NCI-H146 treated with DMSO at 0.1 percent for 48 hours (cell line): ENCODE results near the gene GRIA2.
A peak's percentile ranks its signal among the peaks of the same experiment; 100 is the strongest.
"Not testable (repeated sequence)": the region's sequence is repeated elsewhere in the genome, so short reads cannot be mapped to it uniquely, and the experiment has no call there.

Source experiments
- DNase-seq: peaks from one replicate; lab custom pipeline; 2025; ENCODE audit not compliant: unreplicated experiment; lab: John Stamatoyannopoulos, UW

Gene GRIA2

DNA sequence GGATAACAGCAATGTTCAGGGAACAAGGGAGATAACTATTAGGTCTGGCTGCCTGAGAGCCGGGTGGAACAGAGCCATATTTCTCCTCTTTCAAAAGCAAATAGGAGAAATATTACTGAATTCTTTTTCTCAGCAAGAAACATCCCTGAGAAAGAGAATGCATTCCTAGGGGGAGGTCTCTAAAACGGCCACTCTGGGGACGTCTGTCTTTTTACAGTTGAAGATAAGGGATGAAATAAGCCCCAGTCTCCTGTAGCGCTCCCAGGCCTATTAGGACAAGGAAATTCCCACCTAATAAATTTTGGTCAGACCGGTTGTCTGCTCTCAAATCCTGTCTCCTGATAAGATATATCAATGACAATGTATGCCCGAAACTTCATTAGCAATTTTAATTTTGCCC, 37.6 kb downstream of the GRIA2 start:
- not testable (repeated sequence) for DNase-seq

DNA sequence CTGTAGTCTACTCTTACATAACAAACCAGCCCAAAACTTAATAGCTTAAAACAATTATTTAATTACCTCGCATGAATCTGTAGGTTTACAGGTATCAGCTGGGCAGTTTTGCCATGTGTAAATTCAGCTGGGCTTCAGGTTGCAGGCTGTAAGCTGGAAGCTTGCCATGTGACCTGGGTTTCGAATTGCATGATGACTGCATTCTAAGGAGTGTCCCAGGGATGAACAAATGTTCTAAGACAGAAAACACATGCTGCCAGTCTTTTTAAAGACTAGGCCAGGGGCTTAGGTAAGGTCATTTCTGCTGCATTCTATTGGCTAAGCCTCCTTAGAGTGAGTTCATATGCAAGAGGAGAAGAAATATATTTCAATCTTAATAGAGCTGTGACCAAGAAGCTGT, 44.8 kb downstream of the GRIA2 start:
- DNase-seq = peak; percentile 22

DNA sequence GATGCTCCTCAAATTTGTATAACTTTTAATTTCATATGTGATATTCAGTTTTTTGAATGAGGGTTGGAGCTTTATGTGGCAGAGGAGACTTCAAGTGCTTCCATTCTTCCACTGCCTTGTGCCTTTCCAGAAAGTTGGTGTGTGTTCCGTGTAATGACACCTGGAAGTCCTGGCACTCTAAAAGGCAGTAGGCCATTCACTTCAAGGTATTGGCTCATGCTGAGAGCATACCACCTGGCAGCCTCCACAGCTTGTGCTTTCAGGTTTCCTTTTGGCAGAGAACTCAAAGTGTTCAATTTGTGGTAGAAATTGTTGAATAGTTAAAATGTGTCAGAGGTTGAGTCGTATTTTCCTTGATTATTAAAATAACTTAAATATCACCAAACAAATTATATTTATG, 49.6 kb downstream of the GRIA2 start:
- DNase-seq = no peak

DNA sequence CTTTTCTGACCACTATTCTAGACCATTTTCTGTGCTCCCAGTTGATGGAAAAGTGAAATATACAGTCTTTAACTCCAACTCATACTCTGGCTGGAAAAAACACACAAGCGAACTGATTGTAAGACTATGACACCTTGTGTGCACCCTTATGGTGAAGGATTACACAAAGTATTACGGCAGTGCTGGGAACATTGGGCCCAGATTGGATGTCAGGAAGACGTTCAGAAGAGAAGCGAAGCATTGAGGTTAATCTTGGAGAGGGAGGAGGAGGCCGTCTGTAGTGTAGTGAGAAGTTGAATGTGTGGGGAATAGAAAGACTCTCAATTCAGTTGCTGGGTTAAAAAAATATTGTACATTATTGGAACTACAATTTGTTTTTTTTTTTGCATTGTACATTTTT, 50.0 kb downstream of the GRIA2 start:
- no peak for DNase-seq

DNA sequence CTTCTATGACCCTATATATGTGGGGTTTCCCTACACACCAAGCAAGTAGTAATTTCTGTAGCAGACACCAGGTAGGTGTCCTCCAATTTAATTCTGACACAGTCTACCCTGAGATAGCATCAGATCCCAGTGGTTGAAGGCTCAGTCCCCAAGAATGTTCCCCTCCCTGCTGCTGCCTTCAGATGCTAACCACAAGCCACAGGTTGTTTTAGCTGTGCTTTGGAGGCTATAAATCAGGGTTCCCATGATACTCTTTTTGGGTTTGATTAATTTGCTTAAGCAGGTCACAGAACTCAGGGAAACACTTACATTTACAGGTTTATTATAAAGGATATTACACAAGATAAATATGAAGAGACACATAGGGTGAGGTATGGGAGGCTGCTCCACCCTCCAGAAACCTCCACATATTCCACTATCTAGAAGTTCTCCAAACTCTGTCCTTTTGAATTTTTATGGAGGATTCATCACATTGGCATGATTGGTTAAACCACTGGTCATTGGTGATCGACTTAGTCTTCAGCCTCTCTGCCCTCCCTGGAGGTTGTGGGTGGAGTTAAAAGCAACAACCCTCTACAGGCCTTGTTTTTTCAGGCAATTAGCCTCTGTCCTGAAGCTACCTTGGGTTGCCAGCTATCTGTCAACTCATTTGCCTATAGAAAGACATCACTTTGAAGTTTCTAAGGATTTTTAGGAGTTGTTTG, 50.8 kb downstream of the GRIA2 start:
- no peak for DNase-seq

DNA sequence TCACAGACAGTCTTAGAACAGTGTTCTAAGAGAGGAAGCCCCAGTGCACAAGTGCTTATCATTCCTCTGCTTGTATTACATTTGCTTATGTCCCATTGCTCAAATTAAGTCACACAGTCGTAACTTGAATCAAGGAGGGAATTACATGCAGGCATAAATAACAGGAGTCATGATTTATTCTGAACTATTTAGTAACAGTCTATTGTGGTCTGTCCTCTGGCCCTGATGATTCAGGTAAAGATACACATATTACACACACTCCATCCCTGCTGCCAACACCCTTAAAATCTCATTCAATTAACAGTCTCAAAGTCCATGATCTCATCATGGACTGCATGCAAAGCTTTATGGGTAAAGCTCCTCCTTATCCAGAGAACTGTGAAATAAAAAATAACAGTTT, 60.1 kb downstream of the GRIA2 start:
- DNase-seq = no peak

DNA sequence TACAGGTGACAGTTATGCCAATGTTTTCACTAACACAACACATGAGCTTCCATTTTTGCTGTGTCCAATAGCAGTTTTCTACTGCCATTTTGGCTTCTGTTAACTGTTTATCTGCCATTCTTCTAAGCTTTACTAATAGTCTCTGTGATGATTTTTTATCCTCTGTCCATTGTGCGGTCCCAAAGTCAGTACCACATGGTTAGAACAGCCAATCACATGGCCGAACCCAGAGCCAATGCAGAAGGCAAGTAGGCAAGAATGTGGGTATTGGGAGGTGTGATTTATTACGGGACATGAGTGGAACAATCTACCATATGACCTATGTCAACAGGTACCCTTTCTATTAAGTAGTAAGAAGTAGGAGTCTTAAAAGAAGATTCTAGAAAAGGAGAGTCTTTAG, 61.5 kb downstream of the GRIA2 start:
- DNase-seq = no peak

DNA sequence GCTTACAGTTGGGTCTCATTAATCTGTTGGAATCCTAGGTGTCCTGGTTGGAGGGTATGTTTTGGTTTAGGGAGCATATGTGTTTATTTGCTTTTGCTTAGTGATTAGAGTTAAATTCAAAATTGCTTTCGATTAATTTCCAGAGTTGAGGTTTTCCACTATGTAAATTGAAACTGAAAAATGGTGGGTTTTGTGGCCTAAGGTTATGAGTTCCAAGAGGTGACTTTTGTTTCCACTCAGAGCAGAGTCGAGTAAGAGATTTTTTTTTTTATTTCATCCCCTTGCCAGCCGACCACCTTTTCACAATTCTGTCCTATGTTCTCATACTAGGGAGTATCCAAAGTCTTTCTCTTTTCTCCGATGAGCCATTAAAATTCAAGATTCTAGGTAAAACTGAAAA, 66.9 kb downstream of the GRIA2 start:
- DNase-seq = no peak

DNA sequence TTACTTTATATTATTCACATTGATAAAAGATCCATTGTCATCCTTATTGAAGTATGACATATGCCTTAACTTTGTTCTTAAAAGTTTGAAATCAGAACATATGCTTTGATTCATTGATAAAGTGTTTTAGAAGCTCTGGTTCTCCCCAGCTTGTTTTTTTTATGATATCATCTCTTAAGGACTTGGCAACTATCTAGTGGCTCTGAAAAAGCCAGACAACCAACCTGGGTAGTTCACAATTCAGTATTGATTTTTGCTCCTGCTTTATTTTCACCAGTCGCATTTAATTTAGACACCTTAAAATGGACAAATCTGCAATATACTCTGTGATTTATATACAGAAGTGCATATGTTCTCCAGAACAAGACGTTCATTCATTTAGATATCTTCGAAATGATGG, 70.1 kb downstream of the GRIA2 start:
- no peak for DNase-seq

DNA sequence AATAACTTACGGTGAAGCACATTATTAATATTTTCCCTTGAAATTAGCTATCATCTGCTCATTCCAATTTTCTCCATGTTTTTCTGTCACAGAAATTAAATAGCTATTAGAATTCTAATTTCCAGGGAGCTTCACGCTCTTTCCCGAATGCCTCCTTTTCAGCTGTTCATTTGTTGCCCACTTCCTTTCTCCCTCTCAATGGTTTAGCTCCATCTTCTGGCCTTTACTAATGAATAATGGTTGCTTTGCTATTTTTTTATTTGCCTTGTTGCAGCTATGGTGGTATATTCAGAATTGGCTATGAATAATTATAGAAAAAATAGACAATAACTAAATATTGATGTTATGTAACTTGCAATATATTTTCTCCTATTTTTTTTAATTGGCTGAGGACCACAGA, 70.5 kb downstream of the GRIA2 start:
- DNase-seq = peak; percentile 15

DNA sequence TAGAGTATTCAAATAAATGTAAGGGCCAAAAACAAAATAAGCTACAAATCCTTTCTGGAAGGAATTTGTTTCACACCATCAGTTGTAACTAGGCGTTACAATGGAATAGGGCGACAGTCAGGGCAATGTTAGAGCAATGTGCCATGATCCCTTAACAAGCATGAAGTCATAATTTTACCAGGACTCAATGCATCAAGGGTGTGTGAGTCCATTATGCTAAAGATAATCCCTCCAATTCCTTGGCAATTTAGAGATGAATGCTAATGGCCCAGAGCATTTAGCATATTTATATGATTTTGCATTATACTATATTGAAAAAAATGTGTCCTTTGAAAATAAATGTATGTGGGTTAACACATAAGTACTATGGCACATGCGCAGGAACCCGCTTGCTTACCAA, 73.1 kb downstream of the GRIA2 start:
- DNase-seq = no peak

DNA sequence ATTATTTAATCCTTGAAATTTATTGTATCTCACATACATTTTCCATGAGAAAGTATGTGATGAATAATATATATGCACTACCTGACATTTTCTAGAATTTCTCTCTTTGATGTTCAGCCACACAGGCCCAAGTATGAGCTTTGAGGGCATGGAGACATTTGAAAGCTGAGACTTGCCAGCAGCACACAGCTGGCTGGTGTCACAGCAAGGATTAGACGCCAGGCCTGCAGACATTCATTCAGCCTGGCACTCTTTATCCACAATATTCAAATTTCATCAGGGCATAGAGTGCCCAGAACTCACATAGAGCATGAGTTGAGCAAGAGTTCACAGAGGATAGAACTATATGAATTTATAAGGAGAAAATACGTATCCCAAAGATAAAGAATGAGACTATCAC, 74.0 kb downstream of the GRIA2 start:
- DNase-seq = no peak

DNA sequence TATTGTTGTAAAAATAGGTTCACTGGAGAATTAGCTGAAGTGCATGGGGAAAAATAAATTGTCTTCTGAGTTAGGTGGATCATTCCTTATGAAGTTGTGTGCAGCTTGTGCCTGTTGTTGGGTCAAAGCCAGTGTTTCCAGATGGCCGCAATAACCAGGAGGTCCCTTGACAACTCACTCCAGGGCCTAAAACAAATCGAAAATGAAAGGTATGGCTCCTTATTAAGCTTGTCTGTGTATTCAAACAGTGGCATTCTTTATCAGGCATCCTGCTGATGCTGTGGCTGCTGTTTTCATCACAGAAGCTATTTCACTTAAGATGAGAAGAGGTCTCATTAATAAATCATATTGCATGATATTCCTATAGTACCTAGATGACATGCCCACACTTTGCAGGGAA, 80.2 kb downstream of the GRIA2 start:
- DNase-seq = peak; percentile 7

DNA sequence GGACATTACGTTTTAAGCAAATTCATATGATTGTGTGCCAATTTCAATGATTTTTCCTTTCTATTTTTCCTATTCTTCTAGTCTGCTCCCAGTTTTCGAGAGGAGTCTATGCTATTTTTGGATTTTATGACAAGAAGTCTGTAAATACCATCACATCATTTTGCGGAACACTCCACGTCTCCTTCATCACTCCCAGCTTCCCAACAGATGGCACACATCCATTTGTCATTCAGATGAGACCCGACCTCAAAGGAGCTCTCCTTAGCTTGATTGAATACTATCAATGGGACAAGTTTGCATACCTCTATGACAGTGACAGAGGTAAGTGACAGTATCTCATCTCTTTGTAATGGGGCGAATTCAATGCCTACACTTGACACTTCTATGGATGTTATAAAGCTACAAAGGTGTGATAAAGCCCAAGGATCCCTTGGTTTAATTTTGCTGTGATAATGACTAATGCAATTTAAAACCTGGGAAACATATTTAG, 83.0 kb downstream of the GRIA2 start:
- no peak for DNase-seq

DNA sequence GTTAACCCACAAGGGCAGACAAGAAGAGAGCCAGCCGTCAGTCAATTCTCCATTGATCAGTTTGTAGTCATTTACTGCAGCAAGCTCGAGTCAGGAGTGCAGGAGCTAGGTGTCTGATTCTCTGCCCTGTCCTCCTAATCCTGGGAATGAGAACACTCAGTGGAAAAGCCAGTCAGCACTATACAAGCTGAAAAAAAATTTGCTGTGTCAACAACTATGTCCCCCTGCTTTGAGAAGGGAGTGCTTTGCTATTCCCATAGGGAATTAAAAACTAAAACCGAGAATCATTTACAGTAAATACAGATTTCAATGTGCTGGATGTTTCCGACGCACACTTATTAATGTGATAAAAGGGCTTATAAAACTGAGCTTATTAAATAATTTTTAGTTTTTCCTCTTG, 84.2 kb downstream of the GRIA2 start:
- DNase-seq = no peak

DNA sequence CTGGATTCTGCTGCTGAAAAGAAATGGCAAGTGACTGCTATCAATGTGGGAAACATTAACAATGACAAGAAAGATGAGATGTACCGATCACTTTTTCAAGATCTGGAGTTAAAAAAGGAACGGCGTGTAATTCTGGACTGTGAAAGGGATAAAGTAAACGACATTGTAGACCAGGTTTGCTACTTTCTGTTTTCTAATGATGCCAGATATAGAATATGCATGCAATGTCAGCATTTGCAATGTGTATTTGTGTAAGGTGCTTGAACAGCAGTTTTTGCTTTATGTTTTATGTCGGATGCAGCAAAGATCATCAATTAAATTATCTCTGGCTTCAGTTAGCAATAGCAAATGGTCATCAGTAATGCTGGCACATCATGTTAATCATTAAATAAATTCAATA, 92.2 kb downstream of the GRIA2 start:
- DNase-seq = no peak

DNA sequence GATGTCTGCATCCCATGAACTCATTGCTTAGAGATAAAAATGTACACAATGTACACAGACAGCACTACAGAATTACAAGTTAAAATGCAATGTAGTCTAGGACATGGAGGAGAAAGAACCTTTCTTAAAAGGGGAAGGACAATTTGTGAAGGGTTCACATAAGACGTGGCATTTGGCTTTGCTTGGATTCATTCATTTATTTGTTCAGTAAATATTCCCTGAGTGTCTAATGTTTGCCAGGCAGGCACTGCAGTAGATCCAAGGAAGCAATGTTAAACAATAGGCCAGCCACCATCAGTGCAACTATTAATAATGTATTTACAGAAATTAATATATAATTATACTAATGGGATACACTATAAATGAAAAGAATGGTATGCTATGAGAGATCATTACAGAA, 94.4 kb downstream of the GRIA2 start:
- DNase-seq = peak; percentile 1

DNA sequence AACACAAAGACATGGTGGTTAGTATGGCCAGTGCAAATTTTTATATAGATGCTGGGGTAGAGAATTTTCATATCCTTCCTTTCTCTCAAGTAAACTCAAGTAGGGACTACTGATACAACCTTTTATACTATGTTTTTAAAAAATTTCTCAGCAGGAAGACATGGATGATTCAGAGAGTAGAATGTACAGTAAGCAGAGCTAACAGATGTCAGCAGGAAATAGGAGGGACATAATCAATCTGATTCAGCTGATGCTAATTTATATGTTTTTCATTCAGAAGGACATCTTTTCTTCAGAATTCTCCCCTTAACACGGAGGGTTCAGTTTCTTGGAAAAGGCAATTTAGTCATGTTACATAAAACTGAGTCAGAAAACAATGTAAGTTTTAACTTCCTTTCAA, 95.4 kb downstream of the GRIA2 start:
- no peak for DNase-seq

DNA sequence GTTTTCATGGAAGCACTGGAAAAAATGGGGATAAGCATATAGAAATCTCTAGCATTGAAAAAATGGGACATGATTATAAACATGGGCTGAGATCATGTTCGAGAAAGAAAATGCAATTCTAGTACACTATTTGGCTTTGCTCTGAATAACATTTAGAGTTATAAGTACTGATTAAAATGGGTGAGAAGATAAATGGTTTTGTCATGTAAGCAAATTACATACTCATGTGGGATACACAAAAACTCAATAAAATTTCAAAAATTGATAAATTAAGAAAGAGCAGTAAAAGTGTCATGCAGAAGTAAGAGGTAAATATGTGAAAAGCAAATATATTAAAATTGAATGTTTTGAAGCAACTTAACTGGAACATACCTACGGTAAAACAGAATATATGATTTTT, 99.6 kb downstream of the GRIA2 start:
- no peak for DNase-seq

DNA sequence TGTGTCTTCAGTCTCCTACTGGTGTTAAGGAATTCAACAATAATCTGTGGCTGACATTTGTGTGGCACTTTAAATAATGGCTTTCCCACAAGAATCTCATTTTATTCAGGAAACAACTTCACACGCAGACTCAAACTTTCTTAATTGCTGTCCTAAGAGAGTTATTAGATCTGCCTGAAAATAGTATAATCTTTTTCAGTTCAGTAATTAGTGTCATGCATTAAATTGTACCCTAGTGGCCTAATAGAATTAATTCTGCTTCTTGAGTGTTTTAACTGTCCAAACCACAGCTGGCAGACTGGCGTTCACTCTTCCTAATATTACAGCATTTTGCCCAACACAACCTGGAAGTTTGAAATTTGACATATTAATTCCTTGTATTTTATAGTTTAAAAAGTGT, 107.1 kb downstream of the GRIA2 start:
- no peak for DNase-seq

DNA sequence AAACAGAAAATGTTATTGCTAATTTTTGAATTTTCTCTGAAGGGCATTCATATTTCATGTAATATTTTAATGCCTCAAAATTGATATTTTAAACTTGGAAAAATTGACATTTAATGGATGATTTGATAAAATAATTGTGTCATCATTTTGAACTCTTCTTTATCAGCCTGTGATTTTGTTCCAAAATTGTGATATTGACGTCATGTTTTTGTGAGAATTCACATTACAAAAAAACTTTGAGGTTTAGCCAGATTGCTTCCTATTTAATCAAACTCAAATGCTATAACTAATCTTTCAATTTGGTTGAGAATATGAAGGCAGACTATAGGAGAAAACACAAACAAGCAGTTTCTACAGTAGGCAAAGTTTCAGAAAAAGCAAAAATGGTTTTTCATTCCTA, 137.4 kb downstream of the GRIA2 start:
- DNase-seq = no peak

DNA sequence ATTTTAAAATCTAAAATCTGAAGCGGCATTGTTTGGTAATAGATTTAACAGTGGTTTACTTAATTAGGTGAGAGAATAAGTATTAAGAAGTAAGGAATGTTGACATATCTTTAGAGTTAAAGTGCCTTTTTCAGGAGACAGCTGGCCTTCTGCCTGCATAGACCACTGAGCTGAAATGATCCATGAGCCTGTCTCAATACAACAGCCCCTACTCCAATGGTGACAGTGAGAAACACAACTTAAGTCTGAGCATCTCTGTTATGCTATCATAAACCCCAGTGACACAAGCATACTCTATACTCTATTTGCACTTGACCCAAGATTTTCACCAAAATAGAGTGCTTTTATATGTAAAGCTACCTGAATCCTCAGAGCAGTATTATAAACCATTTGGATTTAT, 137.9 kb downstream of the GRIA2 start:
- DNase-seq = no peak

DNA sequence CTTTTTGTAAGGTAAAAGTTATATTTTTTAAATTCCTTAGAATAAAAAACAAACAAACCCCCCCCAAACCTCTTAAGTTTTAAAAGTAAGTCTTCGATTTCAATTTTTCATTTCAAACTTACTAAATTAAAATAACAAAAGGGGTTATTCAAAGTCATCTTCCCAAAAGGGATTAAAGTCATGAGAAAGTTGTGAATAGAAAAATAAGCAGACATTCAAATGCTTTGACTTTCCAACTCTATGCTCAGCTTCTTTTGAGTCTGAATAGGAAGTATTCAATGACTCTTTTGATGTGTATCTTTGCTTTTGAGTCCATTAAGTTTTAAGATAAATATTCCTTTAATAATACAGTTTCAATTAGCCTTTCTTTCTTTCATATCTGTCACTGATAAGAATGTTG, 138.3 kb downstream of the GRIA2 start:
- no peak for DNase-seq
